ENCODE results near the gene FKTN.

FKTN gene

DNA sequence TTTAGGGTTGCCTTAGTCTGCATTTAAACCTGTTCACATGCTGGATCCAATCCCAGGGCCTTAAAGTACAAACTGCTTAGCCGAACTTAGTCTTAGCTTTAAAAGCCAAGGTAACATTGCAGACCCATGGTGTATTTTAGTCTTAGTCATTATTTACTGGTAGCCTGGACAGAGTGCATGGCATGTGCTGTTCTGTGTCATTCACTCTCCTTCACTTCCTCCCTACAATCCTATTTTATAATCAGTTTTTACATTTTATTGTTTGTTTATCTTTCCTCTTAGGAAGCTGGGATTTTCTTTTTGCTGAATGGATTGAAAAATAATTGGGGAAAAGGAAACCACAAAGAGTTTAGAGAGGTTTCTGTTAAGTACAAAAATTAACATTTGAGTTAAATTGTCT lies 74.9 kb downstream of the FKTN start:
- in situ Hi-C loops (cut with MboI; ENCODE audit: low sequenced_read_pairs), result no loop called here

- in situ Hi-C loops (cut with MboI; ENCODE audit: low sequenced_read_pairs), result no loop called here
These were observed 75.5 kb downstream of the FKTN start for GRCh38 chr9:105633411-105633810.

GRCh38 chr9:105636331-105636730 lies 78.4 kb downstream of the FKTN start:
- in situ Hi-C loops (cut with MboI; ENCODE audit: low sequenced_read_pairs), result no loop called here

DNA sequence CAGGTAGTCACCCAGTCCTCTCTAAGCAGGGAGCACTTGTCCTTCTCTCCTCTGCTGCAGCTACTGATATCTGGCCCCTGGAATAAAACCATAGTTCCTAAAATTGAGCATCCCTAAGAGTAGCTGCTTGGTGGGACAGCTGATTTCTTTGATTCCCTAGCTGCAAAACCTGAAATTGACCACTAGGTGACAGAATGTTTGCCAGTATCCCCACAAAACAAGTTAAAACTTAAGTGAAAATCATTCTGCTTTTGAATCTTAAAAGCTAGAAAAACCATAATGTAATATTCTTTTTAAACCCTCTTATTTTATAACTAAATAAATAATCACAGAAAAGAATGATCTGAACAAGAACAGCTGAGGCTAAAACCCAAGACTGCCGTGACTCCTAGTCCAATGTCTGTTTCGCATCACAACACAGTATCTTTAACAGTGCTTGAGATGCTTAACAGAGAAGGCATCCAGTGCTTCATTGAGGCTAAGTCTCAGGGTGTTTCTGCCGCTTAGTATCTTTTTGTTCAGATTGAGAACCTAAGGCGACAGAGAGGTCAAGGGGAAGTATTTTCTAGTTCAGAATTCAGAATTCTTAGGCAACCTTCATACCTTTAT lies 80.0 kb downstream of the FKTN start:
- in situ Hi-C loops (cut with MboI; ENCODE audit: low sequenced_read_pairs), result no loop called here

GRCh38 chr9:105639936-105640335 lies 82.0 kb downstream of the FKTN start:
- in situ Hi-C loops (cut with MboI; ENCODE audit: low sequenced_read_pairs), result no loop called here

DNA sequence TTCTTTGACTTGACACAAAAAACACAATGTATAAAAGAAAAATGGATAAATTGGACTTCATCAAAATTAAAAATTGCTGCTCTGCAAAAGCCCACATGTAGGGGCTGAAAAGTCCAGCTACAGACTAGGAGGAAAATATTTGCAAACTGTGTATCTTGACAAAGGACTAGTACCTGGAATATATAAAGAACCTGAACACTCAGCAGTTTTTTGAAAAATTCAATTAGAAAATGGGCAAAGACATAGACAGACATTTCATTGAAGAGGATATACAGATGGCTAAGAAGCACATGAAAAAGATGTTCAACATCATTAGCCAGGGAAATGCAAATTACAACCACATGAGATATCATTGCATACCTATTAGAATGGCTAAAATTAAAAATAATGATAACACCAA lies 85.9 kb downstream of the FKTN start:
- in situ Hi-C loops (cut with MboI; ENCODE audit: low sequenced_read_pairs), result no loop called here

GRCh38 chr9:105646879-105647594 lies 89.1 kb downstream of the FKTN start:
- in situ Hi-C loops (cut with MboI; ENCODE audit: low sequenced_read_pairs), result no loop called here

DNA sequence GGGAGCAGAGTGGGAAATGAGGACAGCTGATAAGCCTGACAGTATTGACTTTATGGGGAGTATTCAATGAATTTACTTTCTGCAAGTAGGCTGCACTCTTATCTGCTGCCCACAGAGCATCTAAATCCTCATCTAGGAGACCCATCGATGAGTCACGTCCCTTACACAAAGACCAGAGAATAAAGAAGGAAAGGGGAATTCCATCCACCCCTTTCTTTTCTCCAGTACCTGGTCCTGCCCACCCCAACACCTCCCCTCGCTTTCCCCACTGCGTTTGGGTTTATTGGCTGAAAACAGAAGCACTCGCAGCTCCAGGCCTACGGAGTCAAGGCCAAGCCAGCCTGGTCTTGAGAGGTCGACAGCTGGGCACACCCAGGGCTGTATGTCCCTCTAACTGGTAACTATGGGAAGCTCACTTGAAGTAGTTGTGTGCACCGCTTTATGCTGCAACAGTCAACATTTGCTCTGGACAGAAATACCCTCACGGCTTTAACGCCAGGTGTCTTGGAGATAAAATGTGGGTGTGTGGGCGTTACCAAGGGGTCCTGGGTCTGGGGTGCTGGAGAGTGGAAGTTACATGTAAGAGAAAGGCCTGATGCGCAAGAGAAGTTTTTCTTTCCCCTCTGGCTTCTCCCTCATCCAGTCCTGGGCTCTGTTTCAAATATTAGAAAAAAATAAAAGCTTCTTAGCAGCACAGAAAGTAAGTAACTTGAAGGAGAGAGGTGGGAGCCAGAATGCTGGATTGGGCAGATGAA lies 89.8 kb downstream of the FKTN start:
- in situ Hi-C loops (cut with MboI; ENCODE audit: low sequenced_read_pairs), result no loop called here

DNA sequence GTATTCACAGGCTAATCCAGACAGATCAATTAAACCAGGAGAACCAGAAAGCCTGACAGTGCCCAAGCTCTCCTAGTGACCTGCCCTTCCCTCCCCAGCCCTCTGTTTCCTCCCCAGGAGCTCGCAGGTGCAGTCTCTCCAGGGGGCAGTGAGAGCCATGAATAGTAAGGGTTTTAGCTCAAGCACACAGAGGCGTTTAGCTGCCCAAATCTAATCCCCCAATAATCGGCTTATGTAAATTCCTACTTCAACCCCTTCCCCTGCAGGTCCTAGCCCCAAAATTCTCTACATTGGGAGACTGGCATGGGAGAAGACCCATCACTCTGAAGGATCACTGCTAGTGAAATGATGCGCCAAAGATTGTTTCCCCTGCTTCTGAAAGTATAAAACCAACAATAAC lies 93.9 kb downstream of the FKTN start:
- in situ Hi-C loops (cut with MboI; ENCODE audit: low sequenced_read_pairs), result no loop called here

- in situ Hi-C loops (cut with MboI; ENCODE audit: low sequenced_read_pairs), result no loop called here
These were observed 98.4 kb downstream of the FKTN start for GRCh38 chr9:105656131-105656921.

- in situ Hi-C loops (cut with MboI; ENCODE audit: low sequenced_read_pairs), result no loop called here
These were observed 100.4 kb downstream of the FKTN start for GRCh38 chr9:105658351-105658750.

GRCh38 chr9:105661011-105661410 lies 103.1 kb downstream of the FKTN start:
- in situ Hi-C loops (cut with MboI; ENCODE audit: low sequenced_read_pairs), result no loop called here

DNA sequence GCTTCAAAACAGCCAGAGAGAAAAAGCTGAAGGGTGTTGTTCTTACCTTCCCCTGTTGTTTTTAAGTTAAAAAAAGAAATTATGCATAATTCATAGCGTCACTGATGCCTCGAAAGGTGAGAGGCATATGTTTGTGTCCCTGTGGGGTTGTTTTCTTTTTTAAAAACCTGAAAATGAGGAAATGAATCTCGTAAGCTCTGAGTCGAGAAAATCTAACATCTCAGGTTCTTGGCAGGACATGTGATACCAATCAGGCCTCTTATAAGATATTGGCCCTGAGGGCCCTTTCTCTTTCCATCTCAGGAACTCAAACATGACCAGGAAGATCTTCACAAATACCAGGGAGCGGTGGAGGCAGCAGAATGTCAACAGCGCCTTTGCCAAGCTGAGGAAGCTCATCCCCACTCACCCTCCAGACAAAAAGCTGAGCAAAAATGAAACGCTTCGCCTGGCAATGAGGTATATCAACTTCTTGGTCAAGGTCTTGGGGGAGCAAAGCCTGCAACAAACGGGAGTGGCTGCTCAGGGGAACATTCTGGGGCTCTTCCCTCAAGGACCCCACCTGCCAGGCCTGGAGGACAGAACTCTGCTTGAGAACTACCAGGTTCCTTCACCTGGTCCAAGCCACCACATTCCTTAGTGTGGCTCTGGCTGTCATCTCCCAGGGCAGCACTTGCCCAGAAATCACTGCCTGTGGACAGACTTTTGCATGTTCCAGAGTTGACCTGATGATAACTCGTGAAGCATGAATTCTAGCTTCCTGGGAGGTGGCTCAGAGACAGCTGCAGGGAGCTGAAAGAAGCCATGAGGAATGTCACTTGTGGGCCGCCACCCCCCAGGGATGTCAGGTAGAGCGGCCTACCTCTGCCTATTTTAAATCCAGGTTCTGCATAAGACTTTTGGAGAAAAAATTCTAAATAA lies 104.5 kb downstream of the FKTN start, which contains the start of gene TAL2:
Gene TAL2, plus strand, starts transcription at position 274 of the 921 bp plus-strand sequence. Its CDS starts 40 bp downstream, at position 314.
- in situ Hi-C loops (cut with MboI; ENCODE audit: low sequenced_read_pairs), result no loop called here

GRCh38 chr9:105663914-105664313 lies 106.0 kb downstream of the FKTN start:
- in situ Hi-C loops (cut with MboI; ENCODE audit: low sequenced_read_pairs), result no loop called here

- in situ Hi-C loops (cut with MboI; ENCODE audit: low sequenced_read_pairs), result no loop called here
These were observed 109.9 kb downstream of the FKTN start for GRCh38 chr9:105667867-105668266.

DNA sequence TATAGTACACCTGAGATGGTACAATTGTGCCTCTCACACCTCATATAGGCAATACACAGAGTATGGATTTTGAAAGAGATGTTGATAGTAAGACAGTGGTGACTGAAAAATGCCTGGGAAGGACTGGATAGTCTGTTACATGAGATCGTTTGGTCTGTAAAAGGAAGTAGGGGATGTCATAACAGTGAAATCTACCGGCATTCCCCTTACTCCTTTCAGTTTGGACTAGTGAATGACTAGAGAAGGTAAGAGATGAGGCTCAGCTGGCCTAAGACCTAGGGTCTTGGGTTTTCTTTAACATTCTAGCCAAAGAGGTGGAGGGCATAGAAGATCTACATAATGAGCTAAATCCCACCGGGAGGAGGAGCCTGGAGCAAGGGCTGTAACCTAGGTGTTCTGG lies 112.4 kb downstream of the FKTN start:
- in situ Hi-C loops (cut with MboI; ENCODE audit: low sequenced_read_pairs), result no loop called here

DNA sequence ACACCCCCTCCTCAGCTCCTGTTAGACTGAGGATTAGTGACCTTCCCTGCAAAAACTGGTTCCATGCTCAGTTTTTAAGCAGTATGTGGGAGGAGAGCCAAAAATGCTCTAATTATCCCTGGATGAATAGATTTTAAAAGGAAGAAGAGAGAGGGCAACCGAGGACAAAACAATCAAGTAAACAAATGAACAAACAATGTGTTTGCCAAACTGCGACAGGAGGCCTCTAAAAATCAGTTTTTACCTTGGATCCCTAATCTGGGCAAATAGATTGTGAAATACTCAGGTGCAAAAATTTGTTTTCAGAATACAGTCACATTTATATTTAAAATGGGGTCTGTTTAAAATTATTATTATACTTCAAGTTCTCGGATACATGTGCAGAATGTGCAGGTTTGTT lies 112.8 kb downstream of the FKTN start:
- in situ Hi-C loops (cut with MboI; ENCODE audit: low sequenced_read_pairs), result no loop called here

GRCh38 chr9:105672711-105673234 lies 114.8 kb downstream of the FKTN start:
- in situ Hi-C loops (cut with MboI; ENCODE audit: low sequenced_read_pairs), result no loop called here

DNA sequence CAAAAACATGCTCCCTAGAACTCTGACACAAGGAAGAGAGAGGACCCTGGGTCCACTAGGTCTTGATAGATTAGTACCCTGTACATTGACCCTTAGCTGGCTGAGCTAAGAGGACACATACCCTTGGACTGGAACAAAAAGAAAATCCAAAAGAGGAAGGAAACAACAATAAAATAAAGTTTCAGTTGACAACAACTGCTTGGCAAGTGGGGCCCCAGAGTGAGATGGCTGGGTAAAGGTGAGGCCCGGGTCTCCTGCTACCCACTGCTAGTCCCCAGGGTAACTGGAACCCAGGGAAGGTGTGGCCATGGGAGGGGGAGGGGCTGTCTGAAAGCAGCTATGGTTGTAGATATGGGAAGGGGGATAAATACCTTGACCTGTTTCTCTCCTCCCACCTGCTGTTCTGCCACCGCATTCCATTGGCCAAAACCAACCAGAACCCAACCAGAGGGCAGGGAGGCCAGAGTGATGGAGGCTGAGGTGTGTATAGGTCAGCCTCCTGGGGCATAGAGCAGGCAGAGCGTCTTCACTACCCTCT lies 116.0 kb downstream of the FKTN start:
- in situ Hi-C loops (cut with MboI; ENCODE audit: low sequenced_read_pairs), result no loop called here

All from hTERT RPE-1 (cell line).